Mesendoderm (in vitro differentiated cells): Measurements from ENCODE around the gene NINJ1.

Experiments
- DNase-seq: peaks from one replicate; pipeline ENCODE4 v3.0.0; 2013
- H2AK5ac ChIP-seq: 2 replicates; pipeline ENCODE4 v1.6.1; 2013; ENCODE audit warnings: low read length, inconsistent platforms
- H2BK120ac ChIP-seq: 2 replicates; pipeline ENCODE4 v1.6.1; 2013; ENCODE audit warnings: low read depth, mild to moderate bottlenecking, low read length, moderate library complexity, mixed read lengths
- H2BK15ac ChIP-seq: replicated peaks from 2 replicates; pipeline ENCODE4 v1.6.1; 2013; ENCODE audit warnings: low read depth, mild to moderate bottlenecking, moderate library complexity
- H2BK5ac ChIP-seq: 2 replicates; pipeline ENCODE4 v1.6.1; 2013; ENCODE audit warnings: low read length, inconsistent platforms
- H3K18ac ChIP-seq: 2 replicates; pipeline ENCODE4 v1.6.1; 2013; ENCODE audit warnings: mild to moderate bottlenecking, low read length, mixed read lengths
- H3K23ac ChIP-seq: one replicate; pipeline ENCODE4 v1.6.1; 2013; ENCODE audit warnings: low read length
- H3K27ac ChIP-seq: 2 replicates; pipeline ENCODE4 v1.5.1; 2013; ENCODE audit warnings: low read depth, mild to moderate bottlenecking, inconsistent platforms, low read length, moderate library complexity
- H3K27me3 ChIP-seq: 2 replicates; pipeline ENCODE4 v1.6.1; 2013; ENCODE audit warnings: low read length, control low read depth, mild to moderate bottlenecking, inconsistent platforms; ENCODE audit not compliant: insufficient read depth, poor library complexity
- H3K36me3 ChIP-seq: 2 replicates; pipeline ENCODE4 v1.6.1; 2013; ENCODE audit warnings: low read length, inconsistent platforms; ENCODE audit not compliant: control insufficient read depth, insufficient read depth
- H3K4ac ChIP-seq: one replicate; pipeline ENCODE4 v1.6.1; 2013; ENCODE audit warnings: low read depth, mild to moderate bottlenecking, low read length, moderate library complexity
- H3K4me1 ChIP-seq: 2 replicates; pipeline ENCODE4 v1.6.1; 2013; ENCODE audit warnings: low read depth, low read length, inconsistent platforms; ENCODE audit not compliant: control insufficient read depth
- H3K4me2 ChIP-seq: 2 replicates; pipeline ENCODE4 v1.6.1; 2013; ENCODE audit warnings: low read length
- H3K4me3 ChIP-seq: 2 replicates; pipeline ENCODE4 v1.5.1; 2013; ENCODE audit warnings: mild to moderate bottlenecking, low read length
- H3K56ac ChIP-seq: one replicate; pipeline ENCODE4 v1.6.1; 2013; ENCODE audit warnings: low read length
- H3K79me1 ChIP-seq: 2 replicates; pipeline ENCODE4 v1.6.1; 2013; ENCODE audit warnings: low read length, inconsistent platforms
- H3K79me2 ChIP-seq: 2 replicates; pipeline ENCODE4 v1.6.1; 2013; ENCODE audit warnings: mild to moderate bottlenecking, low read length; ENCODE audit not compliant: control insufficient read depth, insufficient read depth
- H3K9ac ChIP-seq: 2 replicates; pipeline ENCODE4 v1.6.1; 2013; ENCODE audit warnings: low read length, inconsistent platforms
- H4K5ac ChIP-seq: one replicate; pipeline ENCODE4 v1.6.1; 2013; ENCODE audit warnings: low read length
- H4K8ac ChIP-seq: one replicate; pipeline ENCODE4 v1.6.1; 2013; ENCODE audit warnings: low read depth, mild to moderate bottlenecking, control low read depth, low read length, moderate library complexity
- WGBS: extraction: QIAGEN DNeasy Blood & Tissue Kit; methylation state at CpG from one replicate; pipeline ENCODE4 v1.1.7; 2013; ENCODE audit warnings: low lambda C conversion rate, missing lambda C conversion rate; ENCODE audit not compliant: insufficient coverage; ENCODE audit errors: extremely low coverage; 5-methylcytosine and 5-hydroxymethylcytosine counted together

NINJ1 gene

GRCh38 chr9:93114169-93114983 lies 19.7 kb downstream of the NINJ1 start:
- no peak overlapping the region for H2AK5ac ChIP-seq
- peak; percentile 55 for DNase-seq
- no peak overlapping the region for H3K4ac ChIP-seq
- no peaks in the 10 kb centered on the region for H3K79me1 ChIP-seq
- H3K4me3 ChIP-seq, result no peak overlapping the region
- H4K8ac ChIP-seq, result no peak overlapping the region
- WGBS, result no CpG with 5 or more reads among the region's 17 CpGs
- no peaks in the 10 kb centered on the region for H3K79me2 ChIP-seq
- H3K9ac ChIP-seq, result no peak overlapping the region
- no peak overlapping the region for H3K27ac ChIP-seq
- H3K4me2 ChIP-seq, result no peak overlapping the region
- no peak overlapping the region for H4K5ac ChIP-seq
- H2BK15ac ChIP-seq, result no peak overlapping the region
- no peak overlapping the region for H2BK120ac ChIP-seq
- no peaks in the 10 kb centered on the region for H3K36me3 ChIP-seq
- H3K4me1 ChIP-seq, result no peaks in the 10 kb centered on the region
- H3K18ac ChIP-seq, result no peak overlapping the region
- no peaks in the 10 kb centered on the region for H3K27me3 ChIP-seq
- no peak overlapping the region for H3K56ac ChIP-seq
- H2BK5ac ChIP-seq, result no peak overlapping the region
- H3K23ac ChIP-seq, result no peak overlapping the region

DNA sequence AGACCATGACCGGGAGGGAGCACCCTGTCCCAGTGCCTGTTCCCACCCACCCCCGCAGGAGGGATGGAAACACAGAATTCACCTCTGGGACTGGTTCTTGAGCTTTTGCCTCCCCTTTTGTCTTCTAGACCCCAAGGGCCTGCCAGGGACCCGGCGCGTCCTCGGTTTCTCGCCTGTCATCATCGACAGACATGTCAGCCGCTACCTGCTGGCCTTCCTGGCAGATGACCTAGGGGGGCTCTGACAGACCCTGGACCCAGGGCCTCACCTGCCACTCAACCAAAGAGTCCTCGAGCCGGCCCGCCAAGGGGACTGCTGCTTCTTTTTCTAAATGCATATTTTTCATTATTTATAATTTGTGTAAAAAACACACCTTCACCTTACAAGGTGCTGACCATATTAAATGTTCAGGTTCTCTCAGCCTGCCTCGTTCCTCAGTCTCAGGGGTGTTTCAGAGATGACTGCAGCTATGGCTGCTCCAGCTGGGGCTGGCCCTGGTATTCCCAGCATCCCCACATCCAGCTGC lies 21.1 kb downstream of the NINJ1 start:
- H3K79me2 ChIP-seq, result no peaks in the 10 kb centered on the region
- H2AK5ac ChIP-seq, result no peak overlapping the region
- no peak overlapping the region for H3K23ac ChIP-seq
- H3K4me1 ChIP-seq, result no peaks in the 10 kb centered on the region
- H2BK5ac ChIP-seq, result no peak overlapping the region
- no CpG with 5 or more reads among the region's 13 CpGs for WGBS
- no peak overlapping the region for H3K4ac ChIP-seq
- H3K56ac ChIP-seq, result no peak overlapping the region
- no peaks in the 10 kb centered on the region for H3K79me1 ChIP-seq
- H2BK15ac ChIP-seq, result no peak overlapping the region
- H3K27me3 ChIP-seq, result no peaks in the 10 kb centered on the region
- H3K27ac ChIP-seq, result no peak overlapping the region
- H3K4me2 ChIP-seq, result no peak overlapping the region
- H2BK120ac ChIP-seq, result no peak overlapping the region
- no peak for DNase-seq
- H3K36me3 ChIP-seq, result no peaks in the 10 kb centered on the region
- no peak overlapping the region for H3K9ac ChIP-seq
- H4K5ac ChIP-seq, result no peak overlapping the region
- H3K18ac ChIP-seq, result no peak overlapping the region
- no peak overlapping the region for H4K8ac ChIP-seq
- no peak overlapping the region for H3K4me3 ChIP-seq

- Histone ChIP-seq H3K27me3 (no peaks in the 10 kb centered on the region), H3K4me3 (no peak overlapping the region), H3K27ac (no peak overlapping the region), H4K8ac (no peak overlapping the region), H3K79me1 (no peaks in the 10 kb centered on the region), H3K23ac (no peak overlapping the region), H2AK5ac (no peak overlapping the region), H3K79me2 (no peaks in the 10 kb centered on the region), H3K9ac (no peak overlapping the region), H3K36me3 (no peaks in the 10 kb centered on the region), H4K5ac (no peak overlapping the region), H3K4ac (no peak overlapping the region), H2BK120ac (no peak overlapping the region), H3K18ac (no peak overlapping the region), H3K56ac (no peak overlapping the region), H3K4me2 (no peak overlapping the region), H3K4me1 (no peaks in the 10 kb centered on the region), H2BK5ac (no peak overlapping the region), H2BK15ac (no peak overlapping the region)
- no peak for DNase-seq
- WGBS, result no CpG with 5 or more reads among the region's 15 CpGs
Observed at GRCh38 chr9:93112116-93112863, 21.8 kb downstream of the NINJ1 start.

- Histone ChIP-seq H2BK5ac (no peak overlapping the region), H3K36me3 (no peaks in the 10 kb centered on the region), H3K27ac (no peak overlapping the region), H3K27me3 (no peaks in the 10 kb centered on the region), H2BK15ac (no peak overlapping the region), H3K18ac (no peak overlapping the region), H3K79me1 (no peaks in the 10 kb centered on the region), H2BK120ac (no peak overlapping the region), H3K79me2 (no peaks in the 10 kb centered on the region), H3K4me1 (no peaks in the 10 kb centered on the region), H3K56ac (no peak overlapping the region), H3K4me2 (no peak overlapping the region), H2AK5ac (no peak overlapping the region), H3K4me3 (no peak overlapping the region), H3K4ac (no peak overlapping the region), H4K8ac (no peak overlapping the region), H3K23ac (no peak overlapping the region), H4K5ac (no peak overlapping the region), H3K9ac (no peak overlapping the region)
- DNase-seq, result no peak
- no CpG with 5 or more reads among the region's 18 CpGs for WGBS
Observed at GRCh38 chr9:93111371-93112115, 22.5 kb downstream of the NINJ1 start.

DNA sequence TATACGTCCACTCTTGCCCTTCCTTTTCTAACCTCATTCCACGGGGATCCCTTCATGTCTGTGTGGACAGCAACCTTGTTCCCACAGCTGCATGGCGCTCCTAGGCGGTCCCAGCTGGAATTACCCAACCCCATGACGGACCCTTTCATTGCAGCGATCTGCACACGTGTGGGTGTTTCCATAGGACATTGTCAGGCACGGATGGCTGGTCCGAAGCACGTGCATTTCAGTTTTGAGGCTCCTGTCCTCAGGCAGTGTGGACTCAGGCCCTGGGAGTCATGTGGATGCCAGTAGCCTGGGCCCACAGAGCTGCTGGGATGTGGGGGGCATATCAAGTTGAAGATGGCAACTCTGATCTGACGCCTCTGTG lies 23.1 kb downstream of the NINJ1 start:
- Histone ChIP-seq H3K4me3 (no peak overlapping the region), H3K18ac (no peak overlapping the region), H3K79me1 (no peaks in the 10 kb centered on the region), H3K79me2 (no peaks in the 10 kb centered on the region), H4K8ac (no peak overlapping the region), H3K36me3 (no peaks in the 10 kb centered on the region), H3K4me1 (no peaks in the 10 kb centered on the region), H3K4me2 (no peak overlapping the region), H2BK120ac (no peak overlapping the region), H3K23ac (no peak overlapping the region), H3K4ac (no peak overlapping the region), H4K5ac (no peak overlapping the region), H3K27ac (no peak overlapping the region), H2BK15ac (no peak overlapping the region), H2BK5ac (no peak overlapping the region), H2AK5ac (no peak overlapping the region), H3K27me3 (no peaks in the 10 kb centered on the region), H3K9ac (no peak overlapping the region), H3K56ac (no peak overlapping the region)
- WGBS, result no CpG with 5 or more reads among the region's 11 CpGs
- no peak for DNase-seq
